GDM1 (cell line): ENCODE data around the gene RBM4B.
A peak's percentile ranks its signal among the peaks of the same experiment; 100 is the strongest.
"Not testable (repeated sequence)": the region's sequence is repeated elsewhere in the genome, so short reads cannot be mapped to it uniquely, and the experiment has no call there.

Source experiments
- DNase-seq: peaks from one replicate; lab custom pipeline; 2025; lab: John Stamatoyannopoulos, UW

Gene RBM4B, protein sequence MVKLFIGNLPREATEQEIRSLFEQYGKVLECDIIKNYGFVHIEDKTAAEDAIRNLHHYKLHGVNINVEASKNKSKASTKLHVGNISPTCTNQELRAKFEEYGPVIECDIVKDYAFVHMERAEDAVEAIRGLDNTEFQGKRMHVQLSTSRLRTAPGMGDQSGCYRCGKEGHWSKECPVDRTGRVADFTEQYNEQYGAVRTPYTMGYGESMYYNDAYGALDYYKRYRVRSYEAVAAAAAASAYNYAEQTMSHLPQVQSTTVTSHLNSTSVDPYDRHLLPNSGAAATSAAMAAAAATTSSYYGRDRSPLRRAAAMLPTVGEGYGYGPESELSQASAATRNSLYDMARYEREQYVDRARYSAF

DNA sequence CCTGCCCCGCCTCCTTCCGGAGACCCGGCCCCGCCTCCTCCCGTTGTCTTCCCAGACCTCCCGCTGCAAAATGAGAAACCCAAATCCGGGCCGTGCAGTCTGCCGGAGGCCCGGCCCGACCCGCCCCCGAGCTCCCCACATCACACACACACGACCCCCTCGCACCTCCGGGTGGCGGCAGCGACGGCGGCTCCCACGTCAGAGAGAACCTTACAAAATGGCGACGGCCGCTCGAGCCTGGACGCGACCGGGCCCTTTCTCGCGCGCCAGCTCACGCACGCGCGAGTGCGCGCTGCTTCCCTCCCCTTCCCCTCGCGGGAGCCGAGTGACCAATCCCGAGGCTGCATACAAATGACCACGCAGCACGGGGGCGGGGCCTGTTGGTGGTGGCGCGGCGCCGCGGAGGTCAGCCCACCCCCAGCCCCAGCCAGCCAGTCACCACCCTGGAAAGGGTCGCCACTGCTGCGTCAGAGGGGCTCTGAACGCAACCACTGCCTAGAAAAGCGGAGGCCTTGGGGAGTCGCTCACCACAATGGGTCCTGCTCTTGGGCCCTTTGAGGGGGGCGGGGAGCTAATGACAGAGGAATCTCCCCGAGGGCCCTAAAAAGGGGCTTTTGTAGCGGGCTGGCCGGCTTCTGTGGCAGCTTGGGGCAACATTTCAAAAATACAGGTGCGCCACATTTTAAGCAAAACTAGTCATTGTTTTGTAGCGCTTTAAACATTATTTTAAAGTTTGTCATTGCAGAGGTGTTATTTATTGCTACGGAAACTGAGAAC lies at the start of gene RBM4B:
Gene RBM4B (minus strand): TSS at position 289 of the 777 bp plus-strand sequence. CDS start 808 bp downstream, outside the sequence.
- peak; percentile 95 for DNase-seq

DNA sequence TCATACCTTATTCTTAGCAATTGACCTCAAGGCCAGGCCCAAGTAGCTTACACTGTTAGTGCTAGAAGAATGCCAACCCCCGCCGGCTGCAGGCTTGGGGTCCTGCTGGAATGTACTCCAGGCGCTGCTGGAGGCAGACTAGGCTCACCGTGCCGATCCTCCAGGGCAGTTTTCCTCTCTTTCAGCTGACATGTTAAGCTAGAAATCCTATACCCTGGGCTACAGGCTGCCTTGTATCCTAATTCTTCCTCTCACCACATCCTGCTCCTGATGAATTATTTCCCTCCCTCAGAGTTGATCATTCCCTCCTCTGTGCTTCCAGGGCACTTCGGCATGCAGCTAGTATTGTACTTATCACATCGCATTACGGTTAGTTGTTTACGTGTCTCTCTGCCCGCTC lies 48.0 kb upstream of the RBM4B start:
- DNase-seq: no peak

DNA sequence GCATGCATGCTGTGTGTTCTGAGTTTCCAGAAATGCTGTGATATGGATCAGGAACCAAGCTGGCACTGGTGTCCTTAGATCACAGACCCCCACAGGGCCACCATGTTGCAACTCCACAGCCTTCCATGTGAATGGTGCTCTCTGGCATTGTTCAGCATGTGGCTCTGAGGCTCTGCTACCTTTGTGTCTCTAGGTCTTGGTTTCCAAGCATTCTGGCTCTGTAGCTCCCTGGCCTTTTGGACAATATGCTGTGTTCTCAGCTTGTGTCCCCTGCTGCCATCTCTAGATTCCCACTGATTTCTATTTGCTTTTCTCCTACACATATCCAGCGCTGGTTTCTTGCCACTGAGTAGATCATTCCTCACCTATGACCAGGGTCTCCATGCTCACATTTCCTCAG lies 47.4 kb upstream of the RBM4B start:
- DNase-seq: no peak

DNA sequence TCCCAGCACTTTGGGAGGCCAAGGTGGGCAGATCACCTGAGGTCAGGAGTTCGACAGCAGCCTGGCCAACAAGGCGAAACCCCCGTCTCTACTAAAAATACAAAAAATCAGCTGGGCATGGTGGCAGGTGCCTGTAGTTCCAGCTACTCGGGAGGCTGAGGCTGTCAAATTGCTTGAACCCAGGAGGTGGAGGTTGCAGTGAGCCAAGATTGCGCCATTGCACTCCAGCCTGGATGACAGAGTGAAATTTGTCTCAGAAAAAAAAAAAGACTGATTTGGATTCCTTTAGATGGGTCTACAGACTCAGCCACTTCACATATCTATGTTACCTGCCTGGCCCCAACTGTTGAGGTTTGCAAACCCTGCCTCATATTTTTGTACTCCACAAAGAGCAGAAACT lies 46.5 kb upstream of the RBM4B start:
- not testable (repeated sequence) for DNase-seq

DNA sequence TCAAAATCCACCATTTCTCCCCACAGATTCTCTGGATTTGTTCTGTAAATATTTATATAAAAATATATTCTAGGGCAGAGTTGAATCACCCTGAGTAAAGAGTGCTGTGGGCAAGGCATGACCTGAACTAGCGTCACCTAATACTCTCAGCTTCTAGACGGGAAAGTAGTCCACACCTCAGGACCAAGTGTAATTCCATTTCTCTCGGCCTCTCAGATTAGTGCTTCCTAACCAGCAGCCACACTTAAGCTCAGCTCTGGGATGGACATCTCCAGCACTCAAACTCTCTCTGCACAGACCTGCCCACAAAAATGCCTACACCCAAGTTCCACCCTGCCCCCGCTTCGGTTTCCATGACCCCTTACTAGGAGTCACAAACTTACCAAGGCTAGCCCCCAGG lies 46.0 kb upstream of the RBM4B start:
- no peak for DNase-seq

DNA sequence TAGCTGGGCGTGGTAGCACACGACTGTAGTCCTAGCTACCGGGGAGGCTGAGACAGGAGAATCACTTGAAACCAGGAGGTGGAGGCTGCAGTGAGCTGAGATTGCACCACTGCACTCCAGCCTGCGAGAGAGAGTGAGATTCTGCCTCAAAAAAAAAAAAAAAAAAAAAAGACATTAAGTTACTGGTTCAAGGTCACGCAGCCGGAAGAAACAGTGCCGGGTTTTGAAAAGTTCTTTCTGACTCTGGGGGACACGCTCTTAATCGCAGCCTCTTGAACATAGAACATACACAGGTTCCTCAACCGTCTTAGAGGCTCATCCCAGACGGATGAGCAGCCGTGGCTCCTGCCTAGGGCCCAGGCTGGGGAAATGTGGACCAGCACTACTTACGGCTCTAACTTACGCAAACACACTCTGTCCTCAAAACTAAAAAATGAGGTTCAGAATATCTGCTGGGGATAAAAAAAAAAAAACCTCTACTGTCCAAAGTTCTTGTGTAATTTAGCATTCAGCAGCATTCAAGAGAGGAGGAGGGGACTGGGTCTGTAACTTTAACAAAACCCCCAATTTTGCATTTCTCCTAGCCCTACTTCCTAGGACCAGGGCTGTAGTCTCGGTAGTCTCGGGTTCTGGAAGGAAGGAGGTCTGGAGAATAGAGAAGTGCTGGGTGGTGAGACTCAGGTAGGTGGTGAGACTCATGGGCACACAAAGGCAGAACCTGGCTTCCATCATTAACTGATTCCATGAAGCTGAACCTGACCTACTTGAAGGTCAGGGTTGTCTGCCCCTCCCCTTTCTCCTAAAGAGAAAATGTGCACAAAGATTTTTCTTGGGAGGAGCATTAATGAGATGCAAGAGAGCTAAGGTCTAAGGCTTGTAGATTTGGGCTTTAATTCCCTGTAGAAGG lies 45.3 kb upstream of the RBM4B start:
- no peak for DNase-seq

DNA sequence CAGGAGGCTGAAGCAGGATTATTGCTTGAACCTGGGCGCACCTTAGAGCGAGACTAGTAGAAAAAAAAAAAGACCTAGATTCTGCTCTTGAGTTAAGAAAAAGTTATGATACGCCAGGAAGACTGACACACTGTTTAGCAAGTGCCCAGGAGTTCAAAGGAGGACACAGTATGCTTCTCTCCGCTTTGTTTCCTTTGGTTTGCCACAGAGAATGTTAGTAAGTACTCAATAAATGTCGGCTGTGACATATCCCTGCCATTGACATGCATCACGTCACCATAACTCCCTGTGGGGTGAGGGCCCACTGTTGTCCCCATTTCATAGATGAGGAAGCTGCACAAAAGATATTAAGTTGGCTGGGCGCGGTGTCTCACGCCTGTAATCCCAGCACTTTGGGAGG lies 44.3 kb upstream of the RBM4B start:
- no peak for DNase-seq

DNA sequence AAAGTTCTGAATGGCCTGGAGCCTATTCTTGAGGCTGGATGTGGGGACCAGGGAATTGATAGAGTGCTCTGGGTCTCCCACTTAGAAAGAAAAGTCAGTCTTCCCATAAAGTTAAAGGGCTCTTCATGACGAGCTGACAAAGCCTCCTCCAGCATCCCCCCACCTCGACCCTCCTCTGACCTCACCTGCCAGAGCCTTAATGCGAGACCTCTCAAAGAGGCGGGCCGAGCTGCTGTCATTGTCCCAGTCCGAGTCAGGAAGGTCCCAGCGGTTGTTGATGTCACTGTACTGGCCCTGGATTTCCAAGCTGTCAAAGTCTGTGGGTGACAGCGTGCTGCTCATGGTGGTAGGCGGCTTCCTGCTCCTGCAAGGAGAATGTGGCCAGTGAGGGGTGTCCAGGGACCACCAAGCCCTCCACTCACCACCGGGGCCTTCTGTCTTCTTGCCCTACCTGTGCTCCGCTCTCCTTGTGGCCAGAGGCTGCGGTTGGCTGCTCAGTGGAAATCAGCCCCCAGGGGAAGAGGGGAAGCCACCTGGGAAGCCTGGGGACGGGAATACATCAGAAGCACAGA lies 43.3 kb upstream of the RBM4B start:
- no peak for DNase-seq

DNA sequence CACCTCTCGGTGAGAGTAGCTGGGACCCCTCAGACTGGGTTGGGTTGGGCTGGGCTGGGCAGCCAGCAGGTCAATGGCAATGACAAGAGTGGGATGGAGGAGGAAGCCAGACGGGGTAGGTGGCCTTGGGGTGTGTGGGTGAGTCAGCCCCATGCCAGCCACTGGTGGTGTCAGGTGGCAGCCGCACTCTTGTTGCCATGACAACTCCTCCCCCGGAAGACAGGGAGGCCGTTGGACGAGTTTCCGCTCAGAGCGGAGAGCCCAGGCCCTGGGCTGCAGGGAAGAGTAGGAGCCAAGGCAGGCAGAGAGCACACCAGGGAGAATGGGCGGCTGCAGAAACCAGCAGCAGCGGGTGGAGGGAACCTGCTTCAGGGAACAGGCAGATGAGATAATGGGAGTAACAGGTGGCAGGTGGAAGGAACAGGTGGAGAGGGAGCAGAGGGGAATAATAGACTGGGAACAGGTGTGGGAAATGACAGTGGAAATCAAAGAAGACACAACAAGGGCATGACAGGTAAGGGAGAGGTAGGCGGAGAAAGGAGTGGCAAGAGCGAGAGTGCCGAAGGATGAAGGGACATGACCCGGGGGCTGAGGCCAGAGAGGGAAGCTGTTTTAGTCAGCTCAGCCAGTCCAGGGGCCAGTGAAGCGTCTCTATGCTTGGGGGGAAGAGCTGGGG lies 42.7 kb upstream of the RBM4B start:
- no peak for DNase-seq

DNA sequence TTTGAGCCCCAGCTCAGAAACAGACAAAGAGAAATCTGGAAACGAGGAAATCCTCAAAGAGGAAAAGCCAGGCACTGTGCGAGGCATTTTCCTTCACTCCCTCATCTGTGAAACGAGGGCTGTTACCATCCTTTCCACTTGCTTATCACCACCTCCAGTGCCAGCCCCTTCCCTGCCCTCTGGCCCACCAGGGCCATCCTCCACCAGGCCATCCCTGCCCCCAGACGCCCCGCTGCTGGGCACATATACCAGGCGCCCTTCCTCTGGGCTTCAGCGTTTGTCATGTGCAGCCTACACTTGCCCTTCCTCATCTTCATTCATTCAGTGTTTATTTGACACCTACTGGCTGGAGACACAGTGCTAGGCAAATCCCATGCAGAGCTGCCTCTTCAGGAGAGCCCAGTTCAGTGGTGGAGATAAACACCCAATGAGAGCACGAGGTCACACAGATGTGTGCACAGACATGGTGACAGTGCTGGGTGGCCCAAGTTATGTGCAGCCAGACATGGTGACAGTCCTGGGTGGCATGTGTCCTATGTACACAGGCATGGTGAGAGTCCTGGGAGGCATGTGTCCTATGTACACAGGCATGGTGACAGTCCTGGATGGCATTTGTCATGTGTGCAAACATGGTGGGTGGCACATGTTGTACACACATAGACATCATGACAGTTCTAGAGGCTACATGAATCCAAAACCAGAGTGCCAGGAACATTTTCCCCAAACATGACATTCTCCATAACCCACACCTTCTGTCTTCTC lies 41.6 kb upstream of the RBM4B start:
- no peak for DNase-seq

DNA sequence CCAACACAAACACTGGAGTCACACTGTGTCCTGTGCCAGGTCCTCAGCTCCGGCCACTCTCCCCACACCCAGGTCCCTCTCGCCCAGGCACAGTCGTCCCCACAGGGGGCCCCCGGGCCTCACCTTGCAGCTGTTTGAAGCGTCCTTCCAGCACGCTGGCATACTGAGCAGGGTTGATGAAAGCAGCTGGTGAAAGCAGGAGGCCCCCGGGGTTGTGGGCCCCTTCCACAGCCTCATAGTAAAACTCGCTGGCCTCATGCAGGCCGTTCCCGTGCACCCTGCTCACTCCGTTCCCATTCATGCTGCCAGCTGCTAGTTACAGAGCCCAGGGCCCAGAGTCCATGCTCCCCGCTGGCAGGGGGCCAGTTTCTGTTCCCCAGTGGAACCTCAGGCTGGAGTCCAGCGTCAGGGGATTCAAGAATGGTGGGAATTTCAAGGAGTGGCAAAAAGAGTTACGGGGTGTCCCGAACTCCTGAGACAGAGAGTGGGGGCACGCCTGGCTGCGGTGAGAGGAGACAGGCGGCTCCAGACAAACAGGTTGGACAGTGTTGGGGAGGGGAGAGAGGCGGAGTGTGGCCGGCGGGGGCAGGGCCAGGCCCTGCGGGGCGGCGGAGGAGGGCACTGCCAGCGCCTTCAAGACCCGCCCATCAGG lies 40.8 kb upstream of the RBM4B start:
- DNase-seq: no peak

DNA sequence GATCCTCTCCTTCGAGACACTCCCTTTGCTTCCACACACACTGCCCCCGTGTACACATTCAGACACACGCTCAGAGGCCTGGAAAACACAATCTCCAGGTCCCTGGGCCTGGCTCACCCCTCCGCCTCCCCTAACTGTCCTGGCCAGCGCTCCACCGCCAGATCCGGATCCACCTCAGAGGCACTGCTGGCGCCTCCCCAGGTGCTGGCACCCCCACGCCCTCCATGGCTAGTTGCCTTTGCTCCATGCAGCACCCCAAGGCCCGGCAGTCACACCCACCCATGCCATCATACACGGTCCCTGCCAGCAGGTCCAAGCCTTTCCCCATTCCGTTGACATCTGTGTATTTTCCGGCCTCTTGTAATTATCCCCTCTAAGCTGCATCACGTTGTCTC lies 40.2 kb upstream of the RBM4B start:
- no peak for DNase-seq

DNA sequence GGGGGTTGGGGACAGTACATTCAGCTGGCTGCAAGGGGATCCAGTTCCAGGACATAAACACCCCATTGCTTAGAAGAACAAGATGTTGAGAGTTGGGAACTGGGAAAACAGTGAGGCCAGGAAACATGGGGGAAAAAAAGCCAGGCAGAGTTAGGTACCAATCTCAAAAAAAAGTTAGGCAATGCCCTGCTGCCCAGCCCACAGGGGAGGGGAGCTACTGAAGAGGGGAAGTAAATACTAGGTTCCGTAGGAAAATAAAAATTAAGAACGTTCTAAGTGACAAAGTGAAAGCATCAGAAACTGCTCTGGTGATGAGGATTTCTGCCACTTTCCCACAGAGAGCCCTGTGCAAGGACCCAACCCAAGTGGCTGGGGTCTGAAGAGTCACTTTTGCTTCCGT lies 39.3 kb upstream of the RBM4B start:
- DNase-seq: no peak

DNA sequence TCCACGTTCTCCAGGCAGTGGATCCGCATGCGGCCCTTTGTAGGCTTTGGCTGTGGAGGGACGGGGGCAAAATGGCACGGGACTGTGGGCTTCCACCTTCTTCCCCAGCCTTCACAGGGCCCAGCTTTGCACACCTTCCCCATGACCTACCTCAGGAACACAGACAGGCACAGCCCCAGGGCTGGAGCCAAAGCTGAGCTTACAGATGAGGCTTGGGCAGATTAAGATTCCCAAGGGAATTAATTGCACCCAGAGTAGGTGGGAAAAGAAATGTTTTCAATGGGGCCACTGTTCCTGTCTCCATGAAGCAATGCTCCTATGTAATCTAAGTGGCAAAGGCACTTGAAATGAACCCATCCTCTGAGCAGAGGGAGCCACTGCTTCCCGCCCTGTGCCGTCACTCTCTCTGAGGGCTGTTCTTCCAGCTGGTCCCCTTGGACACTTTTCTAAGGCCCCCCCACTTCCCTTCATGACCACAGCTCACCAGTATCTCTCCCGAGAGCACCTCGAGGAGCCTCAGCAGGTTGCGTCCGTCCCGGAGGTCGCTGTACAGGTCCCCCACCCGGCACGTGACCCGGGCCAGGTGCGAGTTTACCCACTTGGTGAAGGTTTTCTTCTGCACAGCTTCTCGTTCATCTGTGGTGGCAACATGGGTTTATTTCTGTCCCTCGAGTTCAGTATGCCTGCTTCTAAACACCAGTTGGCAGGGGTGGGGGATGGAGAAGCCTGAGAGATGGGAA lies 37.8 kb upstream of the RBM4B start:
- no peak for DNase-seq

DNA sequence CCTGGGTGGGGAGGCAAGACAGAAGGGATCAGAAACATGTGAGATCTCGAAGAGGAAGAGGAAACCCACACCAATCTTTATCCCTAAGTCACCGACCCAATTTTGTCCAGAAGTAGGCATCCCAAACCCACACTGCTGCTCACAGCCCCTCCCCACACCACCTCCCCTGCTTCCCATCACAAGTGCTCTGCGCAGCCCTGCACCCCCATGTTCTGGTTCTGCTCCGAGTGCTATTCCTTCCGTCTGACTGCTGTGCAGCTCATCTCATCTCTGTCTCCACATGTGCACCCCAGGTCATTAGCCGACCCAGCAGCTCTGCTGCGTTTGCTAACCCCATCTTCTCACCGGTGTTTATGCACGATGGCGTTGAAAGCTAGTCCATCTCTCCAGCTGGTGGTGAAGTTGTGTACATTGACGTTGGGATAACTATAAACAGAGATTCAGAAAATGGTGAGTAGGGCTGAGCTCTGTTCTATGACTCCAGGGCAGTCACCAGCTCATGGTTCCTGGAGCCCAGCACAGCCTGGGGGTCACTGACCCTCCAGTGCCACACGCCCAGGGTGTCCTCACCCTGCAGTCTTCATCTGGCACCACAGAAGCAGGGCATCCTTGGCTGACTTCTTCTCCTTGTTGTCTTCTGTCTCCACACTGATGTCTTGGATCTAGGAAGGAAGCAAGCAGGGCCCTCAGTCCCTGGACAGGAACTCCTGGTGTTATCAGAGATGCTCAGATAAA lies 36.2 kb upstream of the RBM4B start:
- DNase-seq: no peak

DNA sequence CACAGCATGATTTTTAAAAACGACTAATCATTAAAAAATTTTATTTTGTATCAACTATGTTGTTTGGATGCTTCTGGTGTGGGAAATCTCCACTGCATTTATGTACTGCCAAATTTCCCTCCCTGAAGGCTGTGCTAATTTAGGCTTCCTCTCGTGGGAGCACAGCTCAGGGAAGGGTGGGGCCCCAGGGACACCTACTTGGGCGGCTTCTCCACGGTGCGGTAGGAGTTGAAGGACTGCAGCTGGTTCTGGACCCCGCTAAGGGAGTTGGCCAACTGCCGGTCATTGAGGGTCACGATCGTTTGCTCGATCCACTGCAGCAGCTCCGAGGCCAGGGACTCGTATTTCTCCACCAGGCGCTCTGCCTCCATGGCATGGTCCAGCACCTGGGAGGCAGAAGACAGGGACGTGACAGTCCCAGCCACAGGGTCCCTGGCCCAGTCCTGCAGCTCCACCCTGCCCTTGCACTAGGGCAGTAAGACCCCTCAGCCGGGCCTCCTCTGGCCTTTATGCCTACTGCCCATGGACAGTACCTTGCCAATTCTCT lies 32.8 kb upstream of the RBM4B start:
- no peak for DNase-seq

DNA sequence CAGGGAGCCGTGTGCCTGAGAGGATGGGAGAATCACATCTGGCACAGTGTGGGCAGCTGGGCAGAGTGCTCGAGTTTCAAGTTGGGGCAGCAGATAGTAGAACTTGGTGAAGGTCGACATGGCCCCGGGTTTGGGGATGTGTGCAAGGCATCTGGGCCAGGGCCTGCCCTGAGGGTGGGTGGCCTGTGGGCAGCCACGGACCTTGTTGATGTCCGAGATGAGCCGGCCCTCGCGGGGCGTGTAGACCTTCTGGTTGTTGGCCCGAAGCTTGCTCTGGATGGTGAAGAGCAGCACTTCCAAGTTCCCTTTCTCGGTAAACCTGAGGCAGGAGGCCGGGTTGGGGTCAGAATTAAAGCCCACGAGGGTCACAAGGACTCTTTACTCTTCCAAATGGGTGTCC lies 31.0 kb upstream of the RBM4B start:
- DNase-seq: no peak

DNA sequence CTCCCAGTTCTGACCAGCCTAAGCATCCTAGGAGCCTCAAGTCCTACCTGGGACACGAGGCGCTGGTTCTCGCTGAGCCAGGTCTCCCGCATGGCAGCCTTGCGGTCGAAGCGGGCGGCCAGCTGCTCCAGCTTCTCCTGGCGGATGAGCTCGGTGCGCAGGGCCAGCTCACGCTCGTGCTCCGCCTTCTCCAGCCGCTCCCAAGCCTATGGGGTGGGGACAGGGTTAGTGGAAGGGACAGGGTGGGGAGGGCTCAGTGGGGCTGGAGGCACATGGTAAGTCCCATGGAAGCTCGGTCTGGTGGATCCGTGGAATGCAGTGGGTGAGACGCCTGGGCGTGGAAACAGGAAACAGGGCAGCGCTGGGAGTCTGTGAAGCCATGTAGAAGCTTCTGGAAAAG lies 30.4 kb upstream of the RBM4B start:
- DNase-seq: no peak

DNA sequence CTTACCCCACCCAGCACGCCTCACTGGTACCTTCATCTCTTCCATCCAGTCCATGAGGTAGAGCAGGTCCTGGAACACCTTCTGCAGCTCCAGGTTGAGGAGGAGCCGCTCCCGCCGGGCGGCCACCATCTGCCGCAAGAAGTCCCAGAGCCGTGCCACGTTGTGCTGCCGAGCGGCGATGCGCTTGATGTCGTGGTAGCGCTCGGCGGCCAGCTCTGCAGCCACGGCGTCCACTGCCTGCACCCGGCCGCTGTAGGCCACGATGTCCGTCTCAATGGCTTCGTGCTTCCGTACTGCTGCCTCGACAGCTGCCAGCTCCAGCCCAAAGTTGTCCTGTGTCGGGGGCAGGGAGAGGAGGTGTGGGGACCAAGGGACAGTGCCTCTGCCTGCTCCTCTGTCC lies 29.8 kb upstream of the RBM4B start:
- no peak for DNase-seq
